NT2/D1 (cell line): ENCODE data around the gene CEP104.

Experiments
- DNase-seq: peaks from one replicate; pipeline ENCODE4 v3.0.0-alpha.2; 2011; ENCODE audit warnings: low read depth, low spot score
- H3K27me3 ChIP-seq: 2 replicates; pipeline ENCODE4 v1.6.0; 2011; ENCODE audit warnings: mild to moderate bottlenecking; ENCODE audit not compliant: insufficient read length, insufficient read depth
- H3K36me3 ChIP-seq: 2 replicates; pipeline ENCODE4 v1.6.1; 2011; ENCODE audit warnings: mild to moderate bottlenecking, low read length, mixed read lengths; ENCODE audit not compliant: insufficient read depth, insufficient read length
- H3K4me1 ChIP-seq: 2 replicates; pipeline ENCODE4 v1.5.1; 2011; ENCODE audit not compliant: insufficient read depth, insufficient read length
- H3K4me3 ChIP-seq: 2 replicates; pipeline ENCODE4 v1.5.1; 2011; ENCODE audit warnings: low read depth; ENCODE audit not compliant: insufficient read length
- H3K9ac ChIP-seq: 2 replicates; pipeline ENCODE4 v1.6.0; 2011; ENCODE audit warnings: low read depth; ENCODE audit not compliant: insufficient read length
- H3K9me3 ChIP-seq: 2 replicates; pipeline ENCODE4 v1.5.1; 2011; ENCODE audit warnings: mild to moderate bottlenecking, low read length; ENCODE audit not compliant: insufficient read depth
- SUZ12 ChIP-seq: IDR thresholded peaks from 2 replicates; pipeline ENCODE4 v1.6.1; 2011; ENCODE audit not compliant: insufficient read length, insufficient read depth; ENCODE audit errors: extremely low read depth
- YY1 ChIP-seq: IDR thresholded peaks from 2 replicates; pipeline ENCODE4 v1.6.1; 2011; ENCODE audit not compliant: insufficient read length, insufficient read depth
- ZNF274 ChIP-seq: IDR thresholded peaks from 2 replicates; pipeline ENCODE4 v1.6.1; 2011; ENCODE audit warnings: mild to moderate bottlenecking, low read depth, low read length

CEP104 gene

DNA sequence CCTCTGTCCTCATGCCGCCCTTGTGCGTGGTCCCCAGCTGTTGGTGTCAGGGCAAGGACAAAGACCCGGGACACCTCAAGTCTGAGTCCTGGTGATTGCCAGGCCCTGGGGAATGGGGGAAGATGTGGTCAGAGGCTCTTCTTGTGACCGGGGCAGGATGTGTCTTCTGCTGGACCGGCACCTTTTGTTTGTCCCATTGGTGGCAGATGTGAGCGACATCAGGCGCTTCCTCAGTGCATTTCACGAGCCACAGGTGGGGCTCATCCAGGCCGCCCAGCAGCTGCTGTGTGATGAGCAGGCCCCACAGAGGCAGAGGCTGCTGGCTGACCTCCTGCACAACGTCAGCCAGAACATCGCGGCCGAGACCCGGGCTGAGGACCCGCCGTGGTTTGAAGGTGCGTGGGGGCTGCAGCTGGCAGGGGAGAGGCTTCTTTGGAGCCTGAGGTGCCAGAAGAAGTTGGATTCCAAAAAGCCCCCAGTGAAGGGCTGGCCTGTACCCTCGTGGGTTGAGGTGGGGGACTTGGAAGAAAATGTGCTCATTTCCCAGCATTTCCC is 8.7 kb upstream of the CEP104 start:
- Histone ChIP-seq H3K9me3 (peaks cover 5% of the 10 kb centered on the region; the same call in 1 of the 2 replicates), H3K4me3 (no peak overlapping the region), H3K36me3 (peaks cover 5% of the 10 kb centered on the region), H3K9ac (no peak overlapping the region), H3K27me3 (no peaks in the 10 kb centered on the region), H3K4me1 (peaks cover 7% of the 10 kb centered on the region)
- TF ChIP-seq ZNF274 (no peak), SUZ12 (no peak), YY1 (no peak)
- DNase-seq, result no peak

- Histone ChIP-seq H3K9ac (no peak overlapping the region), H3K27me3 (no peaks in the 10 kb centered on the region), H3K4me1 (no peaks in the 10 kb centered on the region), H3K4me3 (no peak overlapping the region), H3K36me3 (peaks cover 5% of the 10 kb centered on the region), H3K9me3 (peaks cover 5% of the 10 kb centered on the region; the same call in 1 of the 2 replicates)
- TF ChIP-seq SUZ12, result no peak
- TF ChIP-seq ZNF274, result no peak
- no peak for TF ChIP-seq YY1
- no peak for DNase-seq
These were observed 7.9 kb upstream of the CEP104 start for GRCh38 chr1:3864884-3865283.

DNA sequence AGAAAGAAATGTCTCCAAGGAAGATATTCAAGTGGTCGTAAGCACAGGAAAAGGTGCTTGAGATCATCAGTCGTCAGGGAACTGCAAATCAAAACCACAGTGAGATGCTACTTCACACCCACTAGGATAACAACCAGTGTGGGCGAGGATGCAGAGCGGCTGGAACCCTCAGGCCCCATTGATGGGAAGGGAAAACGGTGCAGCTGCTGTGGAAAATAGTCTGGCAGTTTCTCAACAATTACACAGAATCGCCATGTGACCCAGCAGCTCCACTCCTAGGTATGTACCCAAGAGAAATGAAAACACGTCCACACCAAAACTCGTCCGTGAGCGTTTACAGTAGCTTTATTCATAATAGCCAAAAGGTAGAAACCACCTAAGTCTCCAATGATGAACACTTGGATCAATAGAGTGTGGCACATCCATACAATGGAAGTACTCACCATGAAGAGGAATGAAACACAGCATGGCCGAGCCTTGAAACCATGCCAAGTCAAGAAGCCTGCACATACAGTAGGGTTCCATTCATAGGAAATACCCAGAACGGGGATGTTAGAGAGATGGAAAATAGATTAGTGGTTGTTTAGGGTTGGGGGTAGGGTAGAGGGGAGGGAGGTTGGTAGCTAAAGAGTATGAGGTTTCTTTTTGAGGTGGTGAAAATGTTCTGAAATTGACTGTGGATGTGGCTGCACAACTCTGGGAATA is 6.4 kb upstream of the CEP104 start:
- Histone ChIP-seq H3K4me1 (peaks cover 2% of the 10 kb centered on the region), H3K9me3 (peaks cover under 1% of the 10 kb centered on the region; the same call in 1 of the 2 replicates), H3K9ac (no peak overlapping the region)

DNA sequence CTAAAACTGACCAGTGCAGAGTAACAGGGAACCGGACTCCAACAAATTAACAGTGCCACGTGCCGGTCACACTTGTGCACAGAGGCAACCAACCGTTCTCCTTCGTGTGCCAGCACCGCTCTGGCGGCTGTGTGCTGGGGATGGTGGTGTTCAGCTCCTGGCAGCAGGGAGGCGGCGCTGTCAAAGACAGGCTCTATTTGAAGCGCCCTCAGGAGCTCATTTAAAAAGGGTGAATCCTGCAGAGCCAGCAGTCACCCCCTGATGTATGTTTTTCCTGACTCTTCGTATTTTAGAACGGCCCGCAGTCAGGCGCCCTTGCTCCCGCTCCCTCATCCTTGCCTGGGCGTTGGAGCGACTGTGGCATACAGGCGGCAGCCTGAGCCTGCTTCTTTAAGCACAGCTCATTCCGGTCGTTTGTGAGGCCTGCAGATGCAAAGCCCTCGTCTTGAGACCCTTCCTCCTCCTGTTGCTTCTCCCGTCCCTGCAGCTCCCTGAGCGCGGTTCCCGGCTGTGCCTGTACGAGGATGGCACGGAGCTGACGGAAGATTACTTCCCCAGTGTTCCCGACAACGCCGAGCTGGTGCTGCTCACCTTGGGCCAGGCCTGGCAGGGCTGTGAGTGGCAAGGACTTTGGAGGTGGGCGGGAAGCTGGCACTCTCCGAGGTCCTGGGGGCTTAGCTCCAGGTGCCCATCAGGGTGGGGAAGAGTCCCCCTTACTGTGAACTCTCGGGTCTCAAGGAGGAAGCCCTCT is 1.4 kb upstream of the CEP104 start:
- Histone ChIP-seq H3K9ac (no peak overlapping the region), H3K36me3 (no peaks in the 10 kb centered on the region), H3K9me3 (no peaks in the 10 kb centered on the region), H3K4me1 (peaks cover 3% of the 10 kb centered on the region), H3K4me3 (no peak overlapping the region), H3K27me3 (no peaks in the 10 kb centered on the region)
- TF ChIP-seq ZNF274 (no peak), SUZ12 (no peak), YY1 (no peak)
- no peak for DNase-seq

More for the DNA sequence above, 6.4 kb upstream of the CEP104 start:
- TF ChIP-seq YY1 (no peak), SUZ12 (no peak), ZNF274 (no peak)
- H3K27me3 ChIP-seq, result no peaks in the 10 kb centered on the region
- no peak for DNase-seq
- no peak overlapping the region for H3K4me3 ChIP-seq
- H3K36me3 ChIP-seq, result peaks cover 1% of the 10 kb centered on the region

- no peak for TF ChIP-seq ZNF274
- TF ChIP-seq YY1, result no peak
- no peak for TF ChIP-seq SUZ12
- Histone ChIP-seq H3K36me3 (no peaks in the 10 kb centered on the region), H3K27me3 (no peaks in the 10 kb centered on the region), H3K4me1 (peaks cover 3% of the 10 kb centered on the region), H3K9ac (peak overlapping the region; percentile 84), H3K9me3 (no peaks in the 10 kb centered on the region), H3K4me3 (peak overlapping the region; percentile 87)
- no peak for DNase-seq
These were observed 749 bp upstream of the CEP104 start for GRCh38 chr1:3857791-3858129.

DNA sequence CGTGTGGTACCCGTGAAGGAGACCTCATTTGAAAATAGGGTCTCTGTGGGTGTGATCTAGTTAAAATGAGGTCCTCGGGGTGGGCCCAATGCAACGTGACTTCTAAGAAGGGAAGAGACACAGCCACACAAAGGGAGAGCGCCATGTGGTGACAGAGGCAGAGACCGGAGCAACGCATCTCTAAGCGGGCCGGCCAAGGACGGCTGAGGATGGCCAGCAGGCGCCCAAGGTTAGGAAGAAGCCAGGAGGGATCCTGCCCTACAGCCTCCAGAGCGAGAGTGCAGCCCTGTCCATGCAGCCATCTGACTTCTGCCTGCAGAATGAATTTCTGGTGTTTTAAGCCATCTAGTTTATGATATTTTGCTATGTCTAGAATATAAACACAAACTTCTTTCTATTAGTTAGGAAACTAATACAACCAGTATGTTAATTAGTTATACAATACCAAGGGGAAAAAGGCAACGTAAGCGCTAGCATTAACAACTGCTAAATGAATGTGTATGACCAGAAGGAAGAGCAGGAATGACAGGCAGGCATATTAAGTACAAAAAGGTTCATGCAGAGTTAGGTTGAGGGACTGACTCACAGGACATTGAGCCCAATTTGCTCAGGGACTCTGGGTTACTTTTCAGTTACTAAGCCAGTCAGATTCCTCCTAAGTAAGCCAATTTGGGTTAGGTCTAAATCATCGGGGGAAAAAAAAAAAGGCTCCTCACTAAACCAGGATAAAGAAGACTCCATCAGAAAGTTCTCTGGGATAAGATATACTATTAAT is 4.1 kb downstream of the CEP104 start:
- H3K4me1 ChIP-seq, result no peaks in the 10 kb centered on the region
- no peaks in the 10 kb centered on the region for H3K27me3 ChIP-seq
- no peak overlapping the region for H3K4me3 ChIP-seq
- TF ChIP-seq SUZ12 (no peak), ZNF274 (no peak), YY1 (no peak)
- no peak overlapping the region for H3K9ac ChIP-seq
- no peak for DNase-seq
- H3K36me3 ChIP-seq, result peaks cover 18% of the 10 kb centered on the region
- H3K9me3 ChIP-seq, result no peaks in the 10 kb centered on the region

DNA sequence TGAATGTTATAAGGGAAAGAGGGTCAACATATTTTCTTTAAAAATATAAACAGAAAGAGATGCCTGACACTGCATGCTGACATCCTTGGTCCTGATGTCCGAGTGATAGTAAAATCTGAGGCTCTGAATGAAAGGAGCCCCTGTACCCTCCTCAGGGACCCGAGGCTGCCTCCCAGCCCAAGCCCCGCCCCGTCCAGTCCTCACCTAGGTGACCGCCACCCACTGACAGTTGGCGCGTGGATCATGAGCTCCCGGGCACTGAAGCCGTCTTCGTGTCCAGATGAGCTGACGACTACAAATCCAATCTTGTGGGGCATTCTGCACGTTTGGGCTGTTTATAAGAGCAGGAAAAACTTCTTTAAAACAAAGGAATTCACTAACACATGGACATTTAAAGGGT is 4.9 kb downstream of the CEP104 start:
- peaks cover 25% of the 10 kb centered on the region for H3K36me3 ChIP-seq
- TF ChIP-seq SUZ12 (no peak), ZNF274 (no peak), YY1 (no peak)
- no peaks in the 10 kb centered on the region for H3K27me3 ChIP-seq
- no peak overlapping the region for H3K4me3 ChIP-seq
- no peaks in the 10 kb centered on the region for H3K9me3 ChIP-seq
- H3K4me1 ChIP-seq, result no peaks in the 10 kb centered on the region
- DNase-seq, result no peak
- H3K9ac ChIP-seq, result no peak overlapping the region
